GM12864 (cell line): ENCODE results near the gene MLANA.

Experiments
- DNase-seq: peaks from one replicate; pipeline ENCODE4 v3.0.0-alpha.2; 2011; ENCODE audit warnings: low read depth
- H3K4me3 ChIP-seq: 2 replicates; pipeline ENCODE4 v1.5.1; 2011; ENCODE audit warnings: mild to moderate bottlenecking, low read depth, low read length, control low read depth
- CTCF ChIP-seq: IDR thresholded peaks from 2 replicates; pipeline ENCODE4 v1.5.1; 2011; ENCODE audit warnings: low read depth, mild to moderate bottlenecking, moderate library complexity, low read length, control low read depth, inconsistent platforms; ENCODE audit errors: missing control alignments

The MLANA gene

GRCh38 chr9:5846501-5846921, 44.2 kb upstream of the MLANA start:
- no peak for TF ChIP-seq CTCF
- no peak for DNase-seq

GRCh38 chr9:5848372-5848882, 42.3 kb upstream of the MLANA start:
- no peak overlapping the region for H3K4me3 ChIP-seq
- no peak for DNase-seq
- no peak for TF ChIP-seq CTCF

More at GRCh38 chr9:5846501-5846921, 44.2 kb upstream of the MLANA start:
- H3K4me3 ChIP-seq: no peak overlapping the region

- no peak for DNase-seq
- no peak overlapping the region for H3K4me3 ChIP-seq
- no peak for TF ChIP-seq CTCF
These were observed 40.0 kb upstream of the MLANA start for GRCh38 chr9:5850724-5851122.

GRCh38 chr9:5851445-5851844, 39.2 kb upstream of the MLANA start:
- H3K4me3 ChIP-seq: no peak overlapping the region
- no peak for TF ChIP-seq CTCF
- DNase-seq: peak; percentile 68

- TF ChIP-seq CTCF: no peak
- no peak overlapping the region for H3K4me3 ChIP-seq
- DNase-seq: no peak
These were observed 37.7 kb upstream of the MLANA start for GRCh38 chr9:5852987-5853386.

- TF ChIP-seq CTCF: no peak
- no peak for DNase-seq
- H3K4me3 ChIP-seq: no peak overlapping the region
These were observed 37.1 kb upstream of the MLANA start for GRCh38 chr9:5853617-5854016.

- no peak for TF ChIP-seq CTCF
- H3K4me3 ChIP-seq: no peak overlapping the region
- DNase-seq: no peak
These were observed 36.5 kb upstream of the MLANA start for GRCh38 chr9:5854063-5854790.
